B cell (primary cell): ENCODE data around the gene CUBN.

ENCODE experiments used
- CTCF ChIP-seq: fragments of 200-600 bp; IDR thresholded peaks from one replicate; pipeline ENCODE4 v1.8.0; 2022; ENCODE audit warnings: antibody characterized with exemption, mild to moderate bottlenecking
- EZH2 ChIP-seq: IDR thresholded peaks from 2 replicates; pipeline ENCODE4 v1.6.1; 2012; ENCODE audit warnings: borderline replicate concordance, low read depth, mild to moderate bottlenecking, moderate library complexity, low read length; ENCODE audit not compliant: insufficient read depth, poor library complexity, severe bottlenecking

GRCh38 chr10:16853809-16854208, 275.8 kb downstream of the CUBN start:
- TF ChIP-seq CTCF (no peak), EZH2 (no peak)
